ENCODE data around the gene LILRB2. TPM values are rescaled to one million over a fixed set of nuclear protein-coding genes. Genes with fewer than 3 reads are reported as not detected.

LILRB2 gene
- 8.3 and 9.2 TPM in 2 replicates for total RNA-seq
- total RNA-seq (2013) = 3.6 TPM
- polyA plus RNA-seq = 7.5 and 12.4 TPM in 2 replicates
- polyA minus RNA-seq = 2.7 and 2.9 TPM in 2 replicates

- H3K36me3 ChIP-seq (replicated peaks in 1 of 2; ENCODE audit: control extremely low read depth in 1 of 2, control insufficient read depth in 1 of 2, extremely low read depth in 1 of 2, insufficient read depth in 2 of 2, low read length in 1 of 2) = no peaks in the 10 kb centered on the region
- 77% methylated on average over 6 of the region's 12 CpGs for WGBS (ENCODE audit: insufficient coverage)
- POLR2A ChIA-PET = interaction anchor here (0.9 kb wide), 1 partner anchor 76 kb away, joined by 3 read pairs; no protein-coding TSS in a partner anchor
- no peaks in the 10 kb centered on the region for H3K79me2 ChIP-seq (ENCODE audit: control insufficient read depth, insufficient read depth, low read length)
- peaks cover 0 to 8% (median 0%) of the 10 kb centered on the region in 3 donors for H3K9me3 ChIP-seq (ENCODE audit: control extremely low read depth in 1 of 3, control insufficient read depth in 2 of 3, insufficient read depth in 1 of 3, low read length in 2 of 3)
- H3K4me1 ChIP-seq (ENCODE audit: control insufficient read depth in 2 of 2, insufficient read depth in 2 of 2, low read length in 2 of 2) = peaks cover 62 to 64% of the 10 kb centered on the region in 2 donors
- no peak within 1 kb of the TSS for H3K27ac ChIP-seq (ENCODE audit: low read length in 2 of 2)
- peak; percentile 7 for ATAC-seq (ENCODE audit: low read depth)
- H3K27me3 ChIP-seq (replicated peaks in 1 of 4; ENCODE audit: control extremely low read depth in 1 of 4, control insufficient read depth in 3 of 4, insufficient read depth in 4 of 4, low read length in 3 of 4) = peaks cover 0 to 23% (median 3%) of the 10 kb centered on the region in 4 experiments
- H3K4me2 ChIP-seq (replicated peaks; ENCODE audit: low read depth, low read length, poor library complexity, severe bottlenecking) = peak within 1 kb of the TSS; percentile 52
- DNase-seq = peak; percentile 59
- H4K20me1 ChIP-seq (ENCODE audit: control insufficient read depth, insufficient read depth, low read length, poor library complexity, severe bottlenecking) = no peaks in the 10 kb centered on the region
- Mint-ChIP-seq H3K4me3 (peak within 1 kb of the TSS; percentile 89), H3K27me3 (peaks cover 5% of the 10 kb centered on the region), H3K4me1 (peaks cover 65% of the 10 kb centered on the region), H3K27ac (peak within 1 kb of the TSS; percentile 79), H3K9me3 (ENCODE audit: insufficient read depth) (no peaks in the 10 kb centered on the region)
- no peak within 1 kb of the TSS for H2AFZ ChIP-seq (ENCODE audit: insufficient read depth, low read depth, low read length, poor library complexity, severe bottlenecking)
- peak within 1 kb of the TSS; percentile 31 for H3K9ac ChIP-seq (ENCODE audit: low read length)
- peak within 1 kb of the TSS; percentile 2 to 50 (median 13) for H3K4me3 ChIP-seq (ENCODE audit: control extremely low read depth in 1 of 5, extremely low read depth in 1 of 5, insufficient read depth in 1 of 5, low read depth in 2 of 5, low read length in 4 of 5)
- intact Hi-C loops (cut with micrococcal nuclease) = no loop called here
- TF ChIP-seq EZH2 (IDR thresholded peaks at IDR 0.05; ENCODE audit: borderline replicate concordance, insufficient read depth, low read depth, low read length, poor library complexity, severe bottlenecking) = no peak
- TF ChIP-seq, protein P1, sequence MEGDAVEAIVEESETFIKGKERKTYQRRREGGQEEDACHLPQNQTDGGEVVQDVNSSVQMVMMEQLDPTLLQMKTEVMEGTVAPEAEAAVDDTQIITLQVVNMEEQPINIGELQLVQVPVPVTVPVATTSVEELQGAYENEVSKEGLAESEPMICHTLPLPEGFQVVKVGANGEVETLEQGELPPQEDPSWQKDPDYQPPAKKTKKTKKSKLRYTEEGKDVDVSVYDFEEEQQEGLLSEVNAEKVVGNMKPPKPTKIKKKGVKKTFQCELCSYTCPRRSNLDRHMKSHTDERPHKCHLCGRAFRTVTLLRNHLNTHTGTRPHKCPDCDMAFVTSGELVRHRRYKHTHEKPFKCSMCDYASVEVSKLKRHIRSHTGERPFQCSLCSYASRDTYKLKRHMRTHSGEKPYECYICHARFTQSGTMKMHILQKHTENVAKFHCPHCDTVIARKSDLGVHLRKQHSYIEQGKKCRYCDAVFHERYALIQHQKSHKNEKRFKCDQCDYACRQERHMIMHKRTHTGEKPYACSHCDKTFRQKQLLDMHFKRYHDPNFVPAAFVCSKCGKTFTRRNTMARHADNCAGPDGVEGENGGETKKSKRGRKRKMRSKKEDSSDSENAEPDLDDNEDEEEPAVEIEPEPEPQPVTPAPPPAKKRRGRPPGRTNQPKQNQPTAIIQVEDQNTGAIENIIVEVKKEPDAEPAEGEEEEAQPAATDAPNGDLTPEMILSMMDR (IDR thresholded peaks at IDR 0.05) = no peak
- CTCF ChIA-PET = interaction anchor here (0.8 to 7.2 kb wide), 4 partner anchors 14 to 110 kb away, joined by 3 to 49 read pairs (median 4); no protein-coding TSS in a partner anchor
Observed at GRCh38 chr19:54281007-54281728, at the start of gene LILRB2. Gene LILRB2 (minus strand): TSS chr19:54281110. CDS start chr19:54280496, 614 bp downstream.
